ENCODE results near the gene TAF3. TPM values are rescaled to one million over a fixed set of nuclear protein-coding genes. Genes with fewer than 3 reads are reported as not detected.

Gene TAF3
- total RNA-seq, 1 donor from 2014 or later, result 2.0 TPM

DNA sequence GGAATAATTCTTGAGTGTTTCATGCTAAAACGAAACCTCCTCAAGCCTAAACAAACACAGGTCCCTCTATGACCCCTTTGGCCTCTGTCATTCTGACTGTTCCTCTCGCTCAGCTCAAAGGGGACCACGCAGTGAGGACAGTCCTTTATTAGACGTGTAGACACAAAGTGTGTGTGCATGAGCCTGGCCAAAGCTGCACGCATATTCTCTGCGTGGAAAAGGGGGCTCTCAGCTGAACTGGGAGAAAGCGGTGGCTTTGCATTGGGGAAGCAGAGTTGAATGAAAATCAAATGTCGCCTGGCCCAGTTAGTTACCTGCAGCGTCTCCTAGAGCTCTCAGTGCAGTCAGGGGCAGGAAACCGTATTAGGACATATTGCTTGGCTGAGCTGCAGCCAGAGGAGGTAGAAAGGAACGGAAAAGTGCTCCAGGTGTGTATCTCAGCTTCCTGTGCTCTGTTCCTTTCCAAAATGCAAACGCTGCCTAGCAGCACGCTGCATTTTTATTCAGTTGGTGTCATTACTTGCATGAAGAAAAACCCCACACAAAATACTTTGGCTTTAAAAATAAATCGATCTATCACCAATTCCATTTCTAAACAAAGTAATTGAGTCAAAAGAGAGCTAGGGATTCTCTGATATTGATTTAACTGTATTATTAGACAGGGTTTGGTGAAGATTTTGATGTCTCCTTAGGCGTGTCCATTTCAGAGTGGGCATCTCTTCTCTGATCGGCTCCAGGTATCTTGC is 241.1 kb downstream of the TAF3 start:
- DNase-seq, result no peak

DNA sequence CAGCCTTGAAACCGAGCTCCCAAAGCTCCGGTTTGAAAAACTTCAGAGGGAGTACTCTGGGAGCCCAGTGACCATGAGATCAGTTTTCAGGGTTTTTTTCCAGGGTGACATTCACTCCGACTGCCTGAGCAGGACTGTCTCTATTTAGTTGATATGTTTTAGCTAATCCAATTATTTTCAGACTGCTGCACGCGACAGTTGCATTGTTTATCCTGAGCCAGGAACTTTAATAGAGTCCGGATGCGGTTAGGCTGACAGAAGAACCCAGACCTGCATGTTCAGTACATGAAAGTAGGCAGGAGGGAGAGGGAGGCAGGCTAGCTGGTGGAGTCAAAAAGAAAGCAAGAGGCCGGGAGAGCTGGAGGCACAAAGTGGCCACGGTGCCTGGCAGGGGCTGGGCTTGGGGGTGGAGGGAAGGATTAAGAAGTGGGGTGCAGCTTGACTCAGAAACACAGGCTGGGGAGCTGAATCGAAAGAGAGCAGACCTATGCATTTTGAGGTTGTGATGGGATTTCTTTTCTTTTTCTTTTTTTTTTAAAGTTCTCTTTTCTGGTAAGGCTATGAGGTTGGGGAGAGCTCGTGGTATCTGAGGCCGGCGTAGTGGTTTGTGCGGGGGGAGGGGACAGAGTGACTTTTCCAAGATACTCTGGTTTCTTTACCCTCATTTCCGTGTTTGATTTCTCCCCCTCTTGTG is 241.9 kb downstream of the TAF3 start:
- peak; percentile 38 for DNase-seq

DNA sequence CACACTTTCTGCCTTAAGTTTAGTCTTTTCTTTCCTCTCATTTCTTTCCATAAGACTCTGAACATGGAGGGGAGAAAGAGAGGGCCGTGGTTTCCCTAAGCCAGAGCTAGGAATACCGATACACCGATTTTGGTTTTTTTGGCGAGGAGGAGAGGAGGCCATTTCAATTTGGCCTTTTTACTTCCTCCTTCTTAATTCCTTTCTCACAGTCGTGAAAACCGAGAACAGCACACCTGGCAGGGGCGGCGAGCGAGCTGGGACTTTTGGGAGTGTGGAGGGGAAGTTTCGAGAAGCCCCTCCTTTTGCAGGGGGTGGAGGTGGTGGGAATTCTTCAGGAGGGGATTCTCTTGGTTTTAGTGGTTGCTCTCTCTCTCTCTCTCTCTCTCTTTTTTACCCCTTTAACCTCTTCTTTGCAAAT is 242.4 kb downstream of the TAF3 start:
- no peak for DNase-seq

DNA sequence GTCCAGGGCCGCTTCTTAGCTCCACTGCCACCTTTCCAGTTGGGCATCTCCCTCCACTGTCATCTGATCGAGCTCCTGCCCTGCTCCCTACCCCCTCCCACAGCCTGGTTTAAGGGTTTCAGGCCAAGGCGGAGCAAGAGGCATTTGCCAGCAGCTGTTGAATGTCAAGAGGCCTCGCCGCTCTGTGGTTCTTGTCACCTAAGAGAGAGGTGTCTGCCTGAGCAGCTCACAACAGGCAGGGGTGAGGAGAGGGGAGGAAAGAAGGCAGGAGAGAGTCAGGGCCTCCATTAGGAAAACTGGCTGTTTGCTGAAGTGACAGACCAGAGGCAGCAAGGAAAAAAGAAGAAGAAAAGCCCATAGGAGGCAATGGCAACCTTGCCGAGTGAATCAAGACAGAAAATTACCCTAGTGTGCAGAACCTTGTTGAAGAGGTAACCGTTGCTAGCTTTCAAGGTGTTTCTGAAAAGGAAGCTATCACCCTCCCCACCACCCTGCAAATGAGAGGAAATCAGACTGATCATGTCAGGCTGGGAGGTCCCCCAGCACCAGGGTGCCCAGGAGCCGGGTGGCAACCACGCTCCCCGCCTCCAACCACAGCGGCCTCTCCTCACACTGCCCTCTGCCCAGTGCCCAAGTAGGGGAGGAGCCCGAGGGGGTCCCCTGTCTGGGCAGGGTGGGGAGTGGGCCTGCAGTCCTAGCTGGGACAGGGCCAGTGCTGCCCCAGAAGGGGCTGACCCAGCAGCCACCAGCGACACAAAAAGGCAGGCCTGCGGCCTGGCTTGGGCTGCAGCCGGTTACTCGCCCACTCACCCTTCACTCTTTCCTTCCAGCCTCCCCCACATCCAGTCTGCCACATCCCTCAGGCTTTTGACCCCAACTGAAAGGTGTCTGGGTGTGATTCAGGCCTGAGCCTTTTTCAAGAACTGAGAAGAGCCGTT is 243.2 kb downstream of the TAF3 start:
- no peak for DNase-seq

DNA sequence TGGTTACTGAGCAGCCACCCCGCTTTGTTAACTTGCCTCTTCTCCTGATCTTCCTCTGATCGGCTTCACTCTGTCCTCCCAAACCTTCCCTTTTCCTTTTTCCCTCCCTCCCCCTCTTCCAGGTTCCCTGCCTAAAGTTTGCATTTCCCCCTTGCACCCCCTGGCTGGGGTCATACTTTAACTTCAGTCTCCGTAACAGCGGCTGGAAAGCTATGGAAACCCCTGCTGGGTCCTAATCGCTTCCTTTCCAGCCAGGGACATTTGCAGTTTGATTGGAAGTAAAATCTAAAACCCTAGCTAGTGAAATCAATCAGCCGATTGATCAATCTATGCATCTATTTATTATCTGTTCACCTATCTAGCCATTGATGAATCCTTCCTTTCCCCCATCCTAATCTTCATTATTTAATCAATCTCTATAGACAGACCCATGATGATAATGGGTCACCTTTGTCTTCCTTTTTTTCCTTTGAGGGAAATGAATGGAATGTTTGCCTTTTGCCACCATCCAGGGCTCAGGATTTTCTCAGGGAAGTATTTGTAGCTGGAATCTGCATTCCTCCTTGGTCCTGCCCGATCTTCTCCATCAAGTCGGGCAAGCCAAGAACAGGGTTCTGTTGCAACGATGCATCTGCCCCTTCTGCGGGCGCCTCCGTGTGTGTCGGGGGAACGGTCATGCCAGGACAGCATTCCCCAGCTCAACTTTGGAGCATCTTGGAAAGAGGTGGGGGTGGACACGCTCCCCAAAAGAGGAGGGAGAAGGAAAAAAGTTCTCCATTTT is 245.0 kb downstream of the TAF3 start:
- DNase-seq, result no peak

DNA sequence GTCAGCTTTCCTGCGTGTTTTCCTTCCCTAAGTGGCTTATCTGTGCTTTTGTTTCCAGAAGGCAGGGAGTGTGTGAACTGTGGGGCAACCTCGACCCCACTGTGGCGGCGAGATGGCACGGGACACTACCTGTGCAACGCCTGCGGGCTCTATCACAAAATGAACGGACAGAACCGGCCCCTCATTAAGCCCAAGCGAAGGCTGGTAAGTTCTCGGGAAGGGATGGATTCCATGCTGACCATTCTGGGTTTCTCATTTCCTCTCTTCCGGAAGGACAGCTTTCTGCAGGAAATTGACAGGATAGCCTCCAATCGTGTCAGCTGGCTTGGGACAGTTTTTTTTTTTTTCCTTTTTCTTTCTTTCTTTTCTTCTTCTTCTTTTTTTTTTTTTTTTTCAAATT is 245.6 kb downstream of the TAF3 start:
- no peak for DNase-seq

GRCh38 chr10:8064436-8064835 is 246.1 kb downstream of the TAF3 start:
- DNase-seq, result no peak

DNA sequence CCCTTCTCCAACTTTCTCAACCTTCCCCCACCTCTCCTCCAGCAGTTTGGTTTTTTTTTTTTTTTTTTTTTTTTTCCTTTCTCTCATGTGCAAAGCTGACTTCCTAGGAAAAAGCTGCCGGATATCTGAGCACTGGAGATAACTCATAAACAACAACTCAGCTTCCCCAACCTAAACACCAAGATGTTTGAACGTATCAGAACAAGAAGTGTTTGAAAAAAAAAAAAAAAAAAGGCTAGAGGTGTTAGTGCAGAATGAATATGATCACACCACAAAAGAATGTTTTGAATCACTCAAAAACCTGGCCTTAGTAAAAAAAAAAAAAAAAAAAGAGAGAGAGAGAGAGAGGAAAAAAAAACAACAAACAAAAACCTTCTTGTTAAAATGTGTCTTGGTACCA is 247.3 kb downstream of the TAF3 start:
- DNase-seq, result peak; percentile 96

GRCh38 chr10:8066124-8066523 is 247.8 kb downstream of the TAF3 start:
- no peak for DNase-seq

Other genes starting within 250 kb of the TAF3 start
- 0.51 and 0.65 TPM in 2 replicates for gene ITIH5, start 151.5 kb upstream of the TAF3 start, total RNA-seq
- not detected in 2 replicates for gene ITIH2, start 115.2 kb upstream of the TAF3 start, total RNA-seq
- gene KIN, start 30.5 kb upstream of the TAF3 start, total RNA-seq, result 5.4 and 6.3 TPM in 2 replicates
- 320 and 349 TPM in 2 replicates for gene ATP5F1C, start 30.3 kb upstream of the TAF3 start, total RNA-seq
- gene GATA3, start 236.2 kb downstream of the TAF3 start, total RNA-seq, result 0.05 and 0.17 TPM in 2 replicates

All from dermis blood vessel endothelial cell (primary cell).